A673 (cell line): ENCODE data around the gene ATG9B.

Source experiments
- CTCF ChIP-seq: fragments of 300-800, 200-600 bp; sonication (generic); conservative IDR thresholded peaks from 2 replicates; pipeline ENCODE4 v1.5.1; 2017; ENCODE audit warnings: low read depth, mild to moderate bottlenecking, antibody characterized with exemption, low read length, moderate library complexity, mixed read lengths
- EZH2 ChIP-seq: fragments of 200-600 bp; sonication (generic); IDR thresholded peaks from 2 replicates; pipeline ENCODE4 v1.6.1; 2017; ENCODE audit warnings: borderline replicate concordance, low read depth, mild to moderate bottlenecking, mixed read lengths, antibody characterized with exemption, low read length; ENCODE audit not compliant: poor library complexity, severe bottlenecking

- TF ChIP-seq CTCF (no peak), EZH2 (no peak)
These were observed 28.8 kb upstream of the ATG9B start for GRCh38 chr7:151053096-151053495.
